HG03565 (cell line): ENCODE results near the gene RIN2.

Experiments
- ATAC-seq: cut with Tn5 transposase; IDR thresholded peaks from one replicate; pipeline ENCODE4 v1.9.1; 2021; ENCODE audit warnings: mild to moderate bottlenecking, moderate library complexity; ENCODE audit not compliant: unreplicated experiment

RIN2 gene

GRCh38 chr20:19758133-19758500 is at the start of gene RIN2:
Gene RIN2 (plus strand): TSS chr20:19758258. CDS start chr20:19889602, 131,344 bp downstream.
- ATAC-seq = no peak

GRCh38 chr20:19709635-19710335 is 48.3 kb upstream of the RIN2 start:
- ATAC-seq = no peak

- no peak for ATAC-seq
These were observed 47.5 kb upstream of the RIN2 start for GRCh38 chr20:19710336-19711120.

GRCh38 chr20:19711126-19711525 is 46.9 kb upstream of the RIN2 start:
- ATAC-seq = no peak

GRCh38 chr20:19712721-19713260 is 45.3 kb upstream of the RIN2 start:
- no peak for ATAC-seq

GRCh38 chr20:19713822-19714578 is 44.1 kb upstream of the RIN2 start:
- no peak for ATAC-seq

GRCh38 chr20:19714579-19714840 is 43.5 kb upstream of the RIN2 start:
- no peak for ATAC-seq

GRCh38 chr20:19715986-19716385 is 42.1 kb upstream of the RIN2 start:
- no peak for ATAC-seq

GRCh38 chr20:19718880-19719279 is 39.2 kb upstream of the RIN2 start:
- no peak for ATAC-seq

GRCh38 chr20:19720991-19721390 is 37.1 kb upstream of the RIN2 start:
- no peak for ATAC-seq

GRCh38 chr20:19723051-19723450 is 35.0 kb upstream of the RIN2 start:
- ATAC-seq = no peak

GRCh38 chr20:19723813-19724430 is 34.1 kb upstream of the RIN2 start:
- ATAC-seq = no peak

- no peak for ATAC-seq
These were observed 32.7 kb upstream of the RIN2 start for GRCh38 chr20:19725373-19725772.

- no peak for ATAC-seq
These were observed 32.1 kb upstream of the RIN2 start for GRCh38 chr20:19725814-19726525.

- ATAC-seq = no peak
These were observed 30.7 kb upstream of the RIN2 start for GRCh38 chr20:19727251-19727847.

GRCh38 chr20:19729672-19730071 is 28.4 kb upstream of the RIN2 start:
- no peak for ATAC-seq

- no peak for ATAC-seq
These were observed 27.4 kb upstream of the RIN2 start for GRCh38 chr20:19730706-19731105.

GRCh38 chr20:19734811-19735210 is 23.2 kb upstream of the RIN2 start:
- no peak for ATAC-seq

GRCh38 chr20:19735446-19735845 is 22.6 kb upstream of the RIN2 start:
- ATAC-seq = no peak

- no peak for ATAC-seq
These were observed 21.0 kb upstream of the RIN2 start for GRCh38 chr20:19737025-19737424.
